Cortex of kidney (tissue), 1 donor: ENCODE results near the gene TRIM7.

Experiments
- DNase-seq: peaks from one replicate; lab custom pipeline; 2025; lab: John Stamatoyannopoulos, UW

TRIM7 gene

GRCh38 chr5:181204826-181205760 is at the start of gene TRIM7:
Gene TRIM7, minus strand, starts transcription at chr5:181205196. Its CDS starts 86 bp downstream, at chr5:181205110.
- no peak for DNase-seq

- no peak for DNase-seq
Measured at GRCh38 chr5:181248277-181248676, 43.3 kb upstream of the TRIM7 start.

GRCh38 chr5:181246276-181247049 is 41.5 kb upstream of the TRIM7 start:
- no peak for DNase-seq

GRCh38 chr5:181245427-181246275 is 40.7 kb upstream of the TRIM7 start:
- DNase-seq: no peak

GRCh38 chr5:181243564-181244343 is 38.8 kb upstream of the TRIM7 start, which contains the start of gene RACK1:
Gene RACK1, minus strand, starts transcription at chr5:181243906. Its CDS starts 106 bp downstream, at chr5:181243800.
- no peak for DNase-seq

GRCh38 chr5:181243018-181243563 is 38.1 kb upstream of the TRIM7 start:
- no peak for DNase-seq

- DNase-seq: no peak
Measured at GRCh38 chr5:181242031-181242451, 37.0 kb upstream of the TRIM7 start.

- DNase-seq: no peak
Measured at GRCh38 chr5:181241393-181241975, 36.5 kb upstream of the TRIM7 start.

- no peak for DNase-seq
Measured at GRCh38 chr5:181239062-181239663, 34.2 kb upstream of the TRIM7 start.

GRCh38 chr5:181237729-181238385 is 32.9 kb upstream of the TRIM7 start:
- DNase-seq: no peak

- DNase-seq: no peak
Measured at GRCh38 chr5:181236954-181237641, 32.1 kb upstream of the TRIM7 start.

GRCh38 chr5:181236471-181236870 is 31.5 kb upstream of the TRIM7 start:
- DNase-seq: no peak

- DNase-seq: no peak
Measured at GRCh38 chr5:181235689-181236366, 30.8 kb upstream of the TRIM7 start.

GRCh38 chr5:181235323-181235688 is 30.3 kb upstream of the TRIM7 start:
- no peak for DNase-seq

GRCh38 chr5:181234455-181235306 is 29.7 kb upstream of the TRIM7 start:
- no peak for DNase-seq

- DNase-seq: no peak
Measured at GRCh38 chr5:181233801-181234454, 28.9 kb upstream of the TRIM7 start.
